H9 (cell line): ENCODE measurements around the gene IGF1. TPM values are rescaled to one million over a fixed set of nuclear protein-coding genes. Genes with fewer than 3 reads are reported as not detected.

Experiments
- DNase-seq: peaks from one replicate; pipeline ENCODE4 v3.0.0-alpha.2; 2017
- H2AFZ ChIP-seq: one replicate; pipeline ENCODE4 v1.6.1; 2013; ENCODE audit warnings: mild to moderate bottlenecking, low read length, control low read depth, moderate library complexity
- H2AK5ac ChIP-seq: 2 replicates; pipeline ENCODE4 v1.6.1; 2013; ENCODE audit warnings: low read length, control low read depth, mixed read lengths; ENCODE audit not compliant: insufficient read length
- H2BK120ac ChIP-seq: one replicate; pipeline ENCODE4 v1.6.1; 2013; ENCODE audit warnings: low read depth, mild to moderate bottlenecking, low read length, control low read depth, inconsistent platforms; ENCODE audit not compliant: poor library complexity, severe bottlenecking
- H2BK12ac ChIP-seq: 2 replicates; pipeline ENCODE4 v1.6.1; 2013; ENCODE audit warnings: low read length, control low read depth, mixed read lengths, low read depth; ENCODE audit not compliant: insufficient read length
- H2BK15ac ChIP-seq: 2 replicates; pipeline ENCODE4 v1.6.1; 2013; ENCODE audit warnings: low read depth, low read length, control low read depth
- H2BK20ac ChIP-seq: one replicate; pipeline ENCODE4 v1.6.1; 2013; ENCODE audit warnings: low read depth, mild to moderate bottlenecking, low read length, control low read depth, inconsistent platforms; ENCODE audit not compliant: poor library complexity, severe bottlenecking
- H2BK5ac ChIP-seq: 2 replicates; pipeline ENCODE4 v1.6.1; 2013; ENCODE audit warnings: low read length, control low read depth, mixed read lengths; ENCODE audit not compliant: insufficient read length
- H3K14ac ChIP-seq: 2 replicates; pipeline ENCODE4 v1.6.1; 2013; ENCODE audit warnings: low read length, control low read depth; ENCODE audit not compliant: insufficient read depth
- H3K18ac ChIP-seq: 2 replicates; pipeline ENCODE4 v1.6.1; 2013; ENCODE audit warnings: low read depth, mild to moderate bottlenecking, mixed read lengths, low read length, control low read depth; ENCODE audit not compliant: insufficient read length
- H3K23ac ChIP-seq: 2 replicates; pipeline ENCODE4 v1.6.1; 2013; ENCODE audit warnings: low read length, control low read depth, mixed read lengths, low read depth; ENCODE audit not compliant: insufficient read length
- H3K23me2 ChIP-seq: 2 replicates; pipeline ENCODE4 v1.6.1; 2013; ENCODE audit warnings: low read depth, mild to moderate bottlenecking, mixed read lengths, low read length, control low read depth; ENCODE audit not compliant: insufficient read length, poor library complexity, severe bottlenecking
- H3K27ac ChIP-seq: 2 replicates; pipeline ENCODE4 v1.5.1; 2013; ENCODE audit warnings: low read length, control low read depth, mixed read lengths, low read depth; ENCODE audit not compliant: insufficient read length
- H3K27me3 ChIP-seq: 2 replicates; pipeline ENCODE4 v1.6.1; 2013; ENCODE audit warnings: low read length, control low read depth, inconsistent platforms; ENCODE audit not compliant: insufficient read depth
- H3K4ac ChIP-seq: 2 replicates; pipeline ENCODE4 v1.6.1; 2013; ENCODE audit warnings: low read depth, mild to moderate bottlenecking, control low read depth, inconsistent platforms, low read length, moderate library complexity
- H3K4me1 ChIP-seq: 2 replicates; pipeline ENCODE4 v1.6.1; 2013; ENCODE audit warnings: low read length, control low read depth, inconsistent platforms; ENCODE audit not compliant: insufficient read depth
- H3K4me2 ChIP-seq: 2 replicates; pipeline ENCODE4 v1.6.1; 2013; ENCODE audit warnings: low read length, control low read depth, mixed read lengths; ENCODE audit not compliant: insufficient read length, insufficient read depth
- H3K56ac ChIP-seq: 2 replicates; pipeline ENCODE4 v1.6.1; 2013; ENCODE audit warnings: low read depth, mild to moderate bottlenecking, mixed read lengths, low read length, control low read depth; ENCODE audit not compliant: insufficient read length
- H3K79me1 ChIP-seq: 2 replicates; pipeline ENCODE4 v1.6.1; 2013; ENCODE audit warnings: low read depth, mild to moderate bottlenecking, moderate library complexity, low read length, control low read depth, inconsistent platforms; ENCODE audit not compliant: insufficient read depth, poor library complexity, severe bottlenecking
- H3K79me2 ChIP-seq: 2 replicates; pipeline ENCODE4 v1.6.1; 2013; ENCODE audit warnings: low read length, control low read depth, inconsistent platforms; ENCODE audit not compliant: insufficient read depth
- H3K9ac ChIP-seq: 2 replicates; pipeline ENCODE4 v1.6.1; 2013; ENCODE audit warnings: low read length, control low read depth, mixed read lengths; ENCODE audit not compliant: insufficient read length; ENCODE audit errors: extremely low read depth
- H3K9me3 ChIP-seq: one replicate; pipeline ENCODE4 v1.6.1; 2013; ENCODE audit warnings: low read depth, low read length, inconsistent platforms; ENCODE audit not compliant: control insufficient read depth
- H3T11ph ChIP-seq: one replicate; pipeline ENCODE4 v1.6.1; 2013; ENCODE audit warnings: mild to moderate bottlenecking, low read length, control low read depth, inconsistent platforms
- H4K20me1 ChIP-seq: one replicate; pipeline ENCODE4 v1.6.1; 2013; ENCODE audit not compliant: control insufficient read depth, insufficient read length, insufficient read depth
- H4K5ac ChIP-seq: 2 replicates; pipeline ENCODE4 v1.6.1; 2013; ENCODE audit warnings: low read depth, mild to moderate bottlenecking, mixed read lengths, low read length, control low read depth; ENCODE audit not compliant: insufficient read length
- H4K8ac ChIP-seq: replicated peaks from 2 replicates; pipeline ENCODE4 v1.6.1; 2013; ENCODE audit warnings: low read length, control low read depth, mixed read lengths, low read depth; ENCODE audit not compliant: insufficient read length
- H4K91ac ChIP-seq: 2 replicates; pipeline ENCODE4 v1.6.1; 2013; ENCODE audit warnings: low read depth, mild to moderate bottlenecking, moderate library complexity, mixed read lengths, low read length, control low read depth; ENCODE audit not compliant: insufficient read length
- H3K27ac Mint-ChIP-seq, 3 experiments: 2 replicates in 2 of 3; 3 replicates in 1 of 3; pipeline ENCODE4 v1.8.0; 2020 to 2021; ENCODE audit warnings: mixed read lengths in 3 of 3, mild to moderate bottlenecking in 1 of 3, moderate library complexity in 1 of 3
- H3K27me3 Mint-ChIP-seq: 2 replicates; pipeline ENCODE4 v1.8.0; 2021; ENCODE audit warnings: low read depth, mild to moderate bottlenecking, moderate library complexity, mixed read lengths
- H3K36me3 Mint-ChIP-seq, 3 experiments: 2 replicates in 2 of 3; 3 replicates in 1 of 3; pipeline ENCODE4 v1.8.0; 2020 to 2021; ENCODE audit warnings: low read depth in 3 of 3, mixed read lengths in 3 of 3; ENCODE audit not compliant: insufficient read depth in 1 of 3
- H3K4me1 Mint-ChIP-seq, 2 experiments: 2 replicates each; pipeline ENCODE4 v1.8.0; 2020; ENCODE audit warnings: mixed read lengths in 2 of 2
- H3K4me3 Mint-ChIP-seq, 2 experiments: 2 replicates in 1 of 2; 3 replicates in 1 of 2; pipeline ENCODE4 v1.8.0; 2020 to 2021; ENCODE audit warnings: mild to moderate bottlenecking in 2 of 2, mixed read lengths in 2 of 2, moderate library complexity in 1 of 2
- H3K9me3 Mint-ChIP-seq, 2 experiments: 2 replicates in 1 of 2; 3 replicates in 1 of 2; pipeline ENCODE4 v1.8.0; 2020; ENCODE audit warnings: mild to moderate bottlenecking in 2 of 2, mixed read lengths in 2 of 2, moderate library complexity in 1 of 2
- CTCF ChIP-seq: fragments of 200-600 bp; sonication (generic); conservative IDR thresholded peaks from 3 replicates; pipeline ENCODE4 v1.8.0; 2021; ENCODE audit warnings: antibody characterized with exemption, mild to moderate bottlenecking
- WGBS: extraction: QIAGEN DNeasy Blood & Tissue Kit; methylation state at CpG from one replicate; pipeline ENCODE4 v1.1.7; 2013; ENCODE audit warnings: missing lambda C conversion rate, low lambda C conversion rate, mixed read lengths; ENCODE audit not compliant: insufficient read length; ENCODE audit errors: extremely low coverage; 5-methylcytosine and 5-hydroxymethylcytosine counted together
- total RNA-seq: library from RNA; stranded (reverse); gene quantifications from 2 replicates; pipeline ENCODE4 v1.2.1, GENCODE V29; 2021

Gene IGF1
- total RNA-seq, 1 experiment from 2014 or later = not detected

DNA sequence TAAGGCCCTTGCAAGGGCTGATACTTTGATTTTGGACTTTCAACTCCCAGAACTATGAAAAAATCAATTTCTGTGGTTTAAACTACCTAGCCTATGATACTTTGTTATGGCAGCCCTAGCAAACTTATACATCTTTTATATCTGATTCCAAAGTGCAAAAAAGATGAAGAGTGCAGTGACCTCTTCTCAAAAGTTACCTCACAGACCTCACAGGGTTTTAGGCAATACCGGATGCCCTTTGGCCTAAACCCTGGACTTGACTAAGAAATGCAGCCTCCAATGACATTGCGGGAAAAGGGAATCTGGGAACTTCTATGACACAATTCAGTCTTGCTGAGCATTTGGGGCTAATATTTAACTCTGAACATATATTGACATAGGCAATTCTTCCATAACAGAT, 63.3 kb downstream of the IGF1 start:
- Histone ChIP-seq H3K23ac (no peak overlapping the region), H3K9ac (no peak overlapping the region), H2BK12ac (no peak overlapping the region), H2AK5ac (no peak overlapping the region), H3K14ac (no peak overlapping the region), H3K79me2 (no peaks in the 10 kb centered on the region), H3K56ac (no peak overlapping the region), H3K23me2 (no peaks in the 10 kb centered on the region), H3K4ac (no peak overlapping the region), H4K8ac (no peak overlapping the region), H2BK120ac (no peak overlapping the region), H3K4me2 (no peak overlapping the region), H3K79me1 (no peaks in the 10 kb centered on the region), H4K20me1 (no peaks in the 10 kb centered on the region), H3K27me3 (no peaks in the 10 kb centered on the region), H2BK5ac (no peak overlapping the region), H3K18ac (no peak overlapping the region), H3T11ph (no peak overlapping the region), H2BK20ac (no peak overlapping the region), H3K4me1 (no peaks in the 10 kb centered on the region), H4K91ac (no peak overlapping the region), H4K5ac (no peak overlapping the region), H3K9me3 (no peaks in the 10 kb centered on the region), H3K27ac (no peak overlapping the region), H2AFZ (no peak overlapping the region), H2BK15ac (no peak overlapping the region)
- no peak for DNase-seq
- TF ChIP-seq CTCF = no peak
- Mint-ChIP-seq H3K27ac (no peak overlapping the region), H3K36me3 (no peaks in the 10 kb centered on the region), H3K4me3 (no peak overlapping the region), H3K4me1 (peaks cover 0 to 3% of the 10 kb centered on the region in 2 experiments; a peak in 1 of 4 replicates), H3K27me3 (no peaks in the 10 kb centered on the region), H3K9me3 (no peaks in the 10 kb centered on the region)
- no CpG with 5 or more reads among the region's 2 CpGs for WGBS
